Measurements from ENCODE around the gene CTSW. TPM values are rescaled to one million over a fixed set of nuclear protein-coding genes. Genes with fewer than 3 reads are reported as not detected.

CTSW gene
- polyA plus RNA-seq, 2 of the 4 experiments (the other 2 are of a cell fraction), result not detected

- WGBS (ENCODE audit: missing lambda C conversion rate), result 89% methylated on average over 10 of the region's 10 CpGs
- no peaks in the 10 kb centered on the region for H3K9me3 ChIP-seq
- H3K4me3 ChIP-seq, result no peak overlapping the region
- H3K27ac ChIP-seq, result no peak overlapping the region
- DNase-seq (ENCODE audit: low read depth in 1 of 2, low spot score in 1 of 2), result no peak
- no peak for ATAC-seq
- ChIA-PET CTCF (interaction anchor here (0.7 to 31.6 kb wide), 6 partner anchors 9 to 67 kb away, joined by 3 to 618 read pairs (median 7); partner anchors contain the start of genes CCDC85B, FIBP and FOSL1), POLR2A (interaction anchor here (1.1 kb wide), 1 partner anchor 33 kb away, joined by 3 read pairs; no protein-coding TSS in a partner anchor)
- no peak overlapping the region for H3K4me2 ChIP-seq
- H3K4me1 ChIP-seq, result peaks cover 24% of the 10 kb centered on the region
- no peak for FAIRE-seq
- TF ChIP-seq RNF2 (IDR thresholded peaks at IDR 0.05; ENCODE audit: borderline replicate concordance, low read depth) (no peak), KDM1A (IDR thresholded peaks at IDR 0.05; ENCODE audit: low read depth) (no peak), PHF8 (IDR thresholded peaks at IDR 0.05; ENCODE audit: borderline replicate concordance, low read depth) (no peak), HES2 (IDR thresholded peaks at IDR 0.05) (no peak), FOXS1 (CRISPR knock-in tag; IDR thresholded peaks at IDR 0.05) (no peak), MAZ (IDR thresholded peaks at IDR 0.05; ENCODE audit: borderline replicate concordance, low read depth, low read length) (no peak), MAX (IDR thresholded peaks at IDR 0.05) (no peak), MYC (IDR thresholded peaks at IDR 0.05; ENCODE audit: borderline replicate concordance, low read length) (no peak), E2F6 (IDR thresholded peaks at IDR 0.05; ENCODE audit: borderline replicate concordance, low read depth) (no peak), BCL3 (IDR thresholded peaks at IDR 0.05) (no peak), HOXA7 (CRISPR knock-in tag; IDR thresholded peaks at IDR 0.05) (no peak), ELK1 (IDR thresholded peaks at IDR 0.05; ENCODE audit: low read depth, low read length) (no peak), USF2 (IDR thresholded peaks at IDR 0.05) (no peak), HOXB5 (CRISPR knock-in tag; IDR thresholded peaks at IDR 0.05) (no peak), JUN (IDR thresholded peaks at IDR 0.05) (no peak)
Measured at GRCh38 chr11:65921876-65922275, 42.2 kb downstream of the CTSW start.

- ChIA-PET POLR2A (interaction anchor here (1.1 kb wide), 1 partner anchor 33 kb away, joined by 3 read pairs; no protein-coding TSS in a partner anchor), CTCF (interaction anchor here (1.0 to 31.6 kb wide), 7 partner anchors 10 to 67 kb away, joined by 3 to 618 read pairs (median 5); partner anchors contain the start of genes CCDC85B, FIBP and FOSL1)
- no peak overlapping the region for H3K4me3 ChIP-seq
- H3K4me1 ChIP-seq, result peaks cover 17% of the 10 kb centered on the region
- no peak for FAIRE-seq
- DNase-seq (ENCODE audit: low read depth in 1 of 2, low spot score in 1 of 2), result no peak
- H3K9me3 ChIP-seq, result no peaks in the 10 kb centered on the region
- TF ChIP-seq FOXS1 (CRISPR knock-in tag; IDR thresholded peaks at IDR 0.05) (no peak), USF2 (IDR thresholded peaks at IDR 0.05) (no peak)
- ATAC-seq, result no peak
- H3K27ac ChIP-seq, result no peak overlapping the region
- H3K4me2 ChIP-seq, result no peak overlapping the region
- 88% methylated on average over 3 of the region's 3 CpGs for WGBS (ENCODE audit: missing lambda C conversion rate)
Measured at GRCh38 chr11:65922565-65922964, 42.9 kb downstream of the CTSW start.

GRCh38 chr11:65925397-65925796 is 45.8 kb downstream of the CTSW start:
- WGBS (ENCODE audit: missing lambda C conversion rate), result 59% methylated on average over 2 of the region's 2 CpGs
- no peak overlapping the region for H3K4me3 ChIP-seq
- ATAC-seq (no peak), DNase-seq (ENCODE audit: low read depth in 1 of 2, low spot score in 1 of 2) (no peak), FAIRE-seq (no peak)
- POLR2A ChIA-PET, result no interaction called here
- H3K4me1 ChIP-seq, result peaks cover 6% of the 10 kb centered on the region
- H3K9me3 ChIP-seq, result no peaks in the 10 kb centered on the region
- H3K27ac ChIP-seq, result no peak overlapping the region
- no peak overlapping the region for H3K4me2 ChIP-seq
- CTCF ChIA-PET, result interaction anchor here (0.8 to 31.6 kb wide), 2 partner anchors 12 to 32 kb away, joined by 3 to 618 read pairs; partner anchors contain the start of genes CCDC85B, FIBP and FOSL1
- TF ChIP-seq SREBF2 (IDR thresholded peaks at IDR 0.05), result no peak
- TF ChIP-seq ZC3H11A (IDR thresholded peaks at IDR 0.05), result no peak
